GM18951 (cell line): ENCODE measurements around the gene PSAT1.

Source experiments
- POLR2A ChIP-seq: IDR thresholded peaks from 4 replicates; pipeline ENCODE4 v1.6.1; 2011; ENCODE audit warnings: mild to moderate bottlenecking; ENCODE audit not compliant: insufficient read length, insufficient read depth; ENCODE audit errors: extremely low read depth
- in situ Hi-C: fragments of 300-500 bp; cut with MboI; formaldehyde crosslinking; loops from one replicate; pipeline ENCODE4 v1.12.0; 2022; ENCODE audit warnings: low sequenced_read_pairs, mixed read lengths, inconsistent platforms; ENCODE audit not compliant: unreplicated experiment

The PSAT1 gene

DNA sequence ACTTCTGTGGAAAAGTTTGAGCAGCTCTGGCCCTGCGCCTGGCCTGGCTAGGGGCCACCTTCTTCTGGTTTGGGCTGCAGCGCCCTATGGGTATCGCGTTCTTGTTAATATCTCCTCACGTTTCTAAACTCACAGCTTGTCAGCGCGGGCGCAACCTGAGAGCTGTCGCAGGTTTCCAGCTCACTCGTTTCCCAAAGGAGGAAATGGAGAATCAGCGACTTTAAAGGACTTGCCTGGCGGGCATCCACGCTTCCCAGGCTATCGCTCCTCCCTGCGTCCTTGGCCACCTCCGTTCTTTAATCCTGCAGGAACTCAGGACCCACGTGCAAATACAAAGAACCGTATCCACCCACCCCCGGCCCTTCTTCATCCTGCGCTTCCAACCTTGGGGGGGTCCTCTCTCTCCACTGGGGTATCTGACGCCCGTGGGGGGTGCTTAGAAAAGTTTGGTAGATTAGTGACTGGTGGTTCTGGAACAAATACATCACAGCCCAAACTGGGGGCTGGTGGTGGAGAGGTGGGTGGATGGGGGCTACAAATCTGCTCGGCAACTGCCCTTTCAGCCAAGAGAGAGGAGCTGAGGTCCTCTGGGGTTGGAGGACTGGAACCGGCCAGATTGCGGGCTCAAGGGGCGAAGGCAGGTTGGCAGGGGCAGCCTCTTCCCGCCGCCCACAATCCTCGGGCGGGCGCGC, 578 bp upstream of the PSAT1 start:
- TF ChIP-seq POLR2A: no peak
- in situ Hi-C loops: no loop called here

DNA sequence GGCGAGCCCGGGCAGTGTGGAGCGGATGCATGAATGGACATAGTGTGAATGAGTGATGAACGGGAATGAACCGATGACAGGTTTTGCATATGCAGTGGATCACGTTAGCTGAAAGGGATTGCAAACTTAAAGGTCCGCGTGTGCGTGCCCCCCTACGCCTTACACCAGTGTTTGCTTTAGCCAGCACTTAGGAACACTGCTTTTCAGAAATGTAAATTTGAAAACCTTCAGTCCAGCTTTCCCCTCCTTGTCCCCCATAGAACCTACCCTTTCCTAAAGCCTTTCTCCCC, 692 bp downstream of the PSAT1 start:
- no peak for TF ChIP-seq POLR2A
- in situ Hi-C loops: no loop called here

DNA sequence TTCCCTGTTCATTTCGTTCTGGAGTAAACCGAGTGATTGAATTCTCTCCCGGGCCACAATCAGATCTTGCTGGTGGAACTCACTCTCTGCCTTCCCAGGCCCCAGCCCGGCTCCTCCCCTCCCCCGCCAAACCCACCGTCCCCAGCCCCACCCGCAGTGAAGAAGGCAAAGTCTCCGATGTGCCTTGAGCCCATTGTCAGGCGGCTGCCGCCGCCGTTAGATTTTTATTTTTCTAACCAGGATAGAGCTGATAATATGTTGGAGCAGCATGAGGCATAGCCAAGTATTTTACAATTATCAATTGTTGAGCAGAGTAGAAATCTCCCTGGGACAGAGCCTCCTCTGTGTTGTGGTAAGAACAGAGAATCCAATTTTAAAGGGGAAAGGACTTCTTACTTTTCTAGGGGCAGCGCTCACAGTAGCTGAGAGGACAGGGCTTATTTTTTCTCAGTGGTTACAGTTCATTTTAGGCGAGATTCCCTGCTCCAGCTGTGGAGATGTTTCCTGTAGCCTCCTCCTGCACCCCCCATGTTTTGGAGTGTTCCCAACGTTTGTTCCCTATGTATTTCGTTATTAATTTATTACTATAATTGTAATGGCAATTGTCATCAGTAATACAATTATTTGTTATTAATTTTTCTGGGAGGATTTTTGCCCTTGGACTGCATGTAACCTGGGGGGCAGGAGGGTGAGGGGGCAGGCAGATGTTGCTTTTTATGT, 1.3 kb downstream of the PSAT1 start:
- in situ Hi-C loops: no loop called here
- no peak for TF ChIP-seq POLR2A

DNA sequence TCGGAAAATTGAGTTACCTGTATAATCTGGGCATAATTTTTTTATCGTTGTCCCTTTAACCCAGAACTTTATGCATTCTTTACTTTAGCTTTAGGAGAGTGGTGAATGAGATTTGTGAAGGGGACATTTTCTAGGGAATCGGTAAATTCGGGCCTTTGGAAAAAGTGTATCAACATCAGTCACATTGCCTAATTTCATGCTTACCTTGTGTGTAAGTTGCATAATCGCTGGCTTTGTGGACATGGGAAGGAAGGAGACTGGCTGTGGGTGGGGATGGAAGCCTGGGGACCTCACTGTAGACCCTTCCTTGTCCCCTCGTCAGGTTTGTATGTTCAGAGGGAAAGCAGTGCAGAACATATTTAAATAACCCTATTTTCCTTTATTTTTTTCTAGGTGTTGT, 3.3 kb downstream of the PSAT1 start:
- in situ Hi-C loops: no loop called here
- TF ChIP-seq POLR2A: no peak

DNA sequence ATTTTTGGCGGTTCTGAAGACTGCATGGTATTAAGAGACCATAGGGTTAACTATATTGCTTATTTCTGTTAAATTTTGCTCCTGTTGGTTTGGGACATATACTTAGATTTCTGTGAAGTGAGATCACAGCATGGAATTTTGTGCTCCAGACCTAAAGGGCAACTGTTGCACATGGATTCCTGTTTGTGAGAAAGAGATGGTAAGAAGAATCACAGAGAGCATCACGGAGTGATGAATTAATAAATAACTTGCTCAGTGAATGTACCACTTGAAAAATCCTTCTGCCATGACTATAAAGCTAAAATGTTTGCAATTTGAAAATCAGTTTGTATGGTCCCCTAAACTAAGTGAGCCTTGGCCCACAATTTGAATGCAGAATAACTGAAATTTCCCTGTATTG, 4.5 kb downstream of the PSAT1 start:
- no peak for TF ChIP-seq POLR2A
- in situ Hi-C loops: no loop called here

DNA sequence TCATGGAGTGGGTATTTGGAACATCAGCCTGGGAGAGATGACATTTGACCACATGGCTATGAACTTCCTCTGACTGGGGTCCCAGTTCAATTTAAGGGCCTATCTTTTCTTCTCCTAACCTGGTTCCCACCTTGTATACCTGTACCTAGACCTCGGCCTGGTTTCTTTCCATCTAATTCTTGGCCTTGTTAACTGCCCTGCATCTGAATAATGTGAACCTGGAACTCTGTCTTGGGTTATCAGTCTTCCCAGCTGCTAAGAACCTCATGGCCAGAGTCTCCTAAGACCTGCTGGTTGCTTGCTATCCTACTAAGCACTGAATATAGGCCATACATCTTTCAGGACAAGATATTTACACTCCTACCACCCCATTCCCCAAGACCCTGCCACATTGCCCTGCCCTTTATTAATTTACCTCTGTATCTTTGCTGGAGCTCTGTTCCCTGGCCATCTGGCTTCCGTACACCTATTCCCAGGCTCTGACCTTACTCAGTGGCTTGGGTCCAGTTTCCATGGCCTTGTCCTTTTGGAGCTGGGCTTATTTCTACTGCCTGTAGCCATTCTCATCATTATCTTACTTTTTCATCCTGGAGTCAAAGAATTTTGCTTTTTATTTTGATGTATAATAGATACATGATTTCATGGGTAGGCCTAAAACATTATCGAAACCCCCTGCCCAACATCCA, 6.6 kb downstream of the PSAT1 start:
- in situ Hi-C loops: no loop called here
- no peak for TF ChIP-seq POLR2A

DNA sequence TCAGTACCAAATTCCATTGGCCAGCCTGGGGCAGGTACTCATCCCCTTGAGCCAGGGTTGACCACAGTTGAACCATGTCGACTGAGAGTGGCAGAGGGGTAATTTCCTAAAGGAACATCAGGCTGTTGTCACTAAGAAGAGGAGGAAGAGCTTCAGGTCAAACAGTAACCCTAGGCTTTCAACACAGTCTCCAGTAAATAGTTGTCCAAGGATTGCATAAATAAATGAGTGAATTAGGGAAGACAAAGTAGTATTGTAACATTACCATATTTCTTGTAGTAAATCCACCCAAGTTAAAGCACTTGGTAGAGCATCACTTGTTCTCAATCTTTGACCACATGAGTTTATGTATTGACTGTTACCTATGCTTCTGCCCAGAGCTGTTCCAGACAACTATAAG, 7.4 kb downstream of the PSAT1 start:
- TF ChIP-seq POLR2A: no peak
- in situ Hi-C loops: no loop called here

DNA sequence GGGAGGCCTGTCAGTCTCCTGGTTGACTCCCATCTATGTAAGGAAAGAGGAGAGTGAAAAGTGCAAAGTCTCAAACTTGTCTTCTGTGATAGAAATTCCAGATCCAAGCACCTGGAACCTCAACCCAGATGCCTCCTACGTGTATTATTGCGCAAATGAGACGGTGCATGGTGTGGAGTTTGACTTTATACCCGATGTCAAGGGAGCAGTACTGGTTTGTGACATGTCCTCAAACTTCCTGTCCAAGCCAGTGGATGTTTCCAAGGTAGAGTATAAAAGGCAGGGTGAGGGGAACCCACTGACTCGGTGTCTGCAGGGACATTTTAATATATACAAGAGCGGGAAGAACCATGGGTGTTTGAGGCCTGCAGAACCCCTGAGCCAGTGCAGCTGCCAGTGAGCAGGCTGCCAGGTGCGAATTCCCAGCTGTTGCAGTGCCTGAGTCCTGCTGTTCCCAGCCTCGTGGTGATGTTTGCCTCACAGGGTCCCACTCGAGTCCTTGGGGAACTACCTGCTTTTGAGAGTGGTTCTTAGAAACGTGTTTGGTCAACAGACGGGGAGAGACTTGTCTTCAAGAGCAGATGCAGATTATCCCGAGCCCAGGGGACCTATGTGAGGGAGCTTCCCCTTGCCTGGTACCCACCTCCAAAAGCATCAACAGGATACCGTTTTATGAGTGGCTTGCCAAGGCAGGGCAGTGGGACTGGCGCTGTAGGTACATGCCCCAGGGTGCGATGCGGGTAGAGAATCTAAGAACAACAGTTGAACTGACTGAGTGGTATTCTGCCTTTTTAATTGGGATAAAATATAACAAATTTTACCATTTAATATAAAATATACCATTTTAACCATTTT, 9.5 kb downstream of the PSAT1 start:
- no peak for TF ChIP-seq POLR2A
- in situ Hi-C loops: no loop called here

DNA sequence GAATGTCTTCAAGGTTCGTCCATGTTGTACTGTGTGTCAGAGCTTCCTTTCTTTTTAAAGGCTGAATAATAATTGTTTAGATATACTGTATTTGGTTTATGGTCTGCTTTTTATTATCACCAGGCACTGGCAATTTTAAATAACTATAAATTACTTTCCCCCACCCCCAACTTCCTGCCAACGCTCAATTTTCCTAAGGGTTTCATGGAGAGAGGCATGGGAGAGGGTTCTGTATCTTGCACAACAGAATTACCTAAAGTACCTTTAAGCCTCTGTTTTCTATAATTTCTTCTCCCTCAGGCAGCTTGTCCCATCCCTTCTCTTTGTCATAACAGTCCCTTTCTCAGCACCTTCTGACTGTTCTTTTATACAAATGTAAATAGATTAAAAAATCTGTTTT, 10.4 kb downstream of the PSAT1 start:
- no peak for TF ChIP-seq POLR2A

DNA sequence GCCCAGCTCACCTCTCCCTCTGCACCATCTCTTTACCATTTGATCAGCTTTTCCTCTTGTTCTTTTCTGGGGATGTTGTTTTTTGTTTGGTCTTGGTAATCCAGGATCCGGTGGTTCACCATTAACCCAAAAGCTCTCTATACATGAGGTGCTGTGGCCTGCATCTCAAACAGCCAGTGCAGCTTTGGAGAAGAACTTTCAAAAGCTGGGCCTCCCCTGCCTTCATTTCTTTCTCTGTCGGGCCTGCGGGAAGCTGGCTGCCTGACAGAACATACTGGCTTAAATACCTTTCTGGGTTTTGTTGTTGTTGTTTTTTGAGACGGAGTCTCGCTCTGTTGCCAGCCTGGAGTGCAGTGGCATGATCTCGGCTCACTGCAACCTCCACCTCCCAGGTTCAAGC, 12.1 kb downstream of the PSAT1 start:
- TF ChIP-seq POLR2A: no peak
- in situ Hi-C loops: no loop called here

More for the DNA sequence above, 10.4 kb downstream of the PSAT1 start:
- in situ Hi-C loops: no loop called here

DNA sequence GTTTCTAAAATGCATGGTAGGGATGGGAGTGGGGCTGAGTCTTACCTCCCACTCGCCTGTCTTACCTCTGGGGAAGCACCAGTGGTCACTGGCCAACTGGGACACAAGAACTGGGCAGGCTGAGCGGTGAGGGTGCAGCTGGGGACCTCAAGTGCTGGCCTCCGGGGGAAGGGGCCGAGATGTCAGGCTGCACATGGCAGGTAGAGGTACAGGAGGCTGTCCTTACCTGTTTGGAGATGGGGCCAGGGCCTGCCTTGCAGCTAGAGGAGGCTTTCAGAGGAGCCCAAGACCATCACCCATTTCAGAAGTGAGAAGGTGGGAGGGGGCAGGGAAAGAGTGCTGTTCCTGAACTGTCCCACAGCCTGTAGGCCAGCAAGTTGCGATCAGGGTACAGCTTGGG, 14.2 kb downstream of the PSAT1 start:
- in situ Hi-C loops: no loop called here
- no peak for TF ChIP-seq POLR2A

DNA sequence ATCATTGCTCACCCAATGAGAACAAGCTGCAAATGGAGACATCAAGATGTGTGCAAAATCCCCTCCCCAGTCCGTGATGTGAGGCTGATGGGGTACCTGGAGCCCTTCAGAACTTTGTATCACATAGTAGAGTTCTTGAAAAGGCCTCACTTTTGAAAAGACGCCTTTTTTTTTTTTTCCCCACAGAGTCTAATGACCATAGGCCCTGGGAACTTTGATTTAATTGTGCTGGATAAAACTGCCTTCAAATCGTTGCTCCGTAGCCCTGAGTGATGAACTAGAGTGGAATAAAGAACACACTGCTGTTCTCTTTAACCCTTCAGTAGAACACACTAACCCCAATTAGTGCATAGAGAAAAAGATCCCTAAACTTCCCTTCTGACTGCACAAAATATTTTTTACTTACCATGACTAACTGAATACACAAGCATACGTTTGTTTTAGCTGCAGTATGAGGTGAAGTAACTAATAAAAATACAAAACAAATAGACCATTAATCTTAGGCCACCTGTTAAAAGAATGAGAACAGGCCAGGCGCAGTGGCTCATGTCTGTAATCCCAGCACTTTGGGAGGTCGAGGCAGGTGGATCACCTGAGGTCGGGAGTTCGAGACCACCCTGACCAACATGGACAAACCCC, 15.1 kb downstream of the PSAT1 start:
- in situ Hi-C loops: no loop called here
- no peak for TF ChIP-seq POLR2A

DNA sequence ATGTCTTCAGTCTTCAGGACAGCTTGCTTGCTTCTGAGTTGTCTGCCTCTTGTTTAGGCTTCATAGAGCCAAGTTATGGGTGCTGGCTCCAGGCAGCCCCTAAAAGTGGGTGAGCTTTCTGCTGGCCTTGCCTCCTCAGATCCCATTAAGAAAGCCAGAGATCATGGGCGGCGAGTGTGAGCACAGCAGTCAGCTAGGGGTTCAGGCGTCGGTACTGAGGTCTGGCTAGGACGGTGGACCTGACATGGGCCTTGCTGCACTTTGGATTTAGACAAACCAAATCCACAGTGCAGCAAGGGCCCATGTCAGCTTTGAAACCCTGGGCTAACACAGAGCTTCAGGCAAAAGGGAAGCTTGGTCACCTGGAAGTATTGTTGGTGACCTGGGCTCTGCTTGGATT, 17.6 kb downstream of the PSAT1 start:
- no peak for TF ChIP-seq POLR2A
- in situ Hi-C loops: no loop called here
